GM06990 (cell line): Measurements from ENCODE around the gene TENM3.

Source experiments
- DNase-seq: peaks from one replicate; pipeline ENCODE4 v3.0.0-alpha.2; 2011; ENCODE audit not compliant: insufficient read length; ENCODE audit errors: extremely low read depth
- H3K27me3 ChIP-seq: replicated peaks from 2 replicates; pipeline ENCODE4 v1.6.0; 2011; ENCODE audit warnings: low read length; ENCODE audit not compliant: control insufficient read depth, insufficient read depth
- H3K36me3 ChIP-seq: 2 replicates; pipeline ENCODE4 v1.5.1; 2011; ENCODE audit warnings: low read length; ENCODE audit not compliant: control insufficient read depth, insufficient read depth
- H3K4me3 ChIP-seq: replicated peaks from 2 replicates; pipeline ENCODE4 v1.5.1; 2011; ENCODE audit warnings: low read depth, mild to moderate bottlenecking, control low read depth, low read length
- CTCF ChIP-seq: IDR thresholded peaks from 2 replicates; pipeline ENCODE4 v1.5.1; 2011; ENCODE audit warnings: low read length, control low read depth, mild to moderate bottlenecking, inconsistent platforms; ENCODE audit not compliant: insufficient read depth, poor library complexity, severe bottlenecking

TENM3 gene

GRCh38 chr4:182434720-182435119 lies 191.5 kb downstream of the TENM3 start:
- H3K27me3 ChIP-seq = no peaks in the 10 kb centered on the region
- H3K36me3 ChIP-seq = no peaks in the 10 kb centered on the region
- no peak for TF ChIP-seq CTCF
- no peak for DNase-seq
- H3K4me3 ChIP-seq = no peak overlapping the region

GRCh38 chr4:182435401-182435800 lies 192.2 kb downstream of the TENM3 start:
- no peak for DNase-seq
- no peak overlapping the region for H3K4me3 ChIP-seq
- no peaks in the 10 kb centered on the region for H3K36me3 ChIP-seq
- no peak for TF ChIP-seq CTCF
- H3K27me3 ChIP-seq = no peaks in the 10 kb centered on the region

- DNase-seq = no peak
- TF ChIP-seq CTCF = peak; percentile 29
- no peak overlapping the region for H3K4me3 ChIP-seq
- no peaks in the 10 kb centered on the region for H3K36me3 ChIP-seq
- no peaks in the 10 kb centered on the region for H3K27me3 ChIP-seq
Observed at GRCh38 chr4:182443070-182443469, 199.9 kb downstream of the TENM3 start.

GRCh38 chr4:182447767-182448280 lies 204.6 kb downstream of the TENM3 start:
- Histone ChIP-seq H3K27me3 (no peaks in the 10 kb centered on the region; the same call in 1 of the 2 replicates), H3K4me3 (no peak overlapping the region), H3K36me3 (no peaks in the 10 kb centered on the region)
- DNase-seq = no peak
- TF ChIP-seq CTCF = no peak

GRCh38 chr4:182448281-182449151 lies 205.3 kb downstream of the TENM3 start:
- DNase-seq = peak; percentile 64
- H3K4me3 ChIP-seq = no peak overlapping the region; the same call in 1 of the 2 replicates
- no peak for TF ChIP-seq CTCF
- H3K36me3 ChIP-seq = no peaks in the 10 kb centered on the region
- no peaks in the 10 kb centered on the region; the same call in 1 of the 2 replicates for H3K27me3 ChIP-seq
